GM23248 (cell line): ENCODE data around the gene AGBL3. TPM values are rescaled to one million over a fixed set of nuclear protein-coding genes. Genes with fewer than 3 reads are reported as not detected.

Experiments
- DNase-seq: peaks from one replicate; pipeline ENCODE4 v3.0.0-alpha.2; 2015
- H2AFZ ChIP-seq: fragments of 200-600 bp; sonication (generic); 2 replicates; pipeline ENCODE4 v1.6.1; 2016; ENCODE audit warnings: antibody characterized with exemption
- H3F3A ChIP-seq: fragments of 200-600 bp; sonication (generic); 2 replicates; pipeline ENCODE4 v1.6.1; 2016; ENCODE audit warnings: mild to moderate bottlenecking, antibody characterized with exemption, mixed run types; ENCODE audit not compliant: insufficient read depth
- H3K27ac ChIP-seq: fragments of 200-600 bp; sonication (generic); 2 replicates; pipeline ENCODE4 v1.5.1; 2016; ENCODE audit warnings: mild to moderate bottlenecking
- H3K27me3 ChIP-seq: fragments of 200-600 bp; sonication (generic); replicated peaks from 2 replicates; pipeline ENCODE4 v1.6.1; 2016; ENCODE audit warnings: mild to moderate bottlenecking; ENCODE audit not compliant: insufficient read depth
- H3K36me3 ChIP-seq: fragments of 200-600 bp; sonication (generic); 2 replicates; pipeline ENCODE4 v1.6.1; 2016; ENCODE audit warnings: low read depth, mild to moderate bottlenecking
- H3K4me1 ChIP-seq: fragments of 200-600 bp; sonication (generic); 2 replicates; pipeline ENCODE4 v1.6.1; 2016; ENCODE audit warnings: mild to moderate bottlenecking; ENCODE audit not compliant: insufficient read depth
- H3K4me2 ChIP-seq: fragments of 200-600 bp; sonication (generic); one replicate; pipeline ENCODE4 v1.6.1; 2016; ENCODE audit warnings: mild to moderate bottlenecking; ENCODE audit not compliant: unreplicated experiment
- H3K4me3 ChIP-seq: fragments of 200-600 bp; sonication (generic); 2 replicates; pipeline ENCODE4 v1.5.1; 2016; ENCODE audit warnings: mild to moderate bottlenecking
- H3K79me2 ChIP-seq: fragments of 200-600 bp; sonication (generic); 2 replicates; pipeline ENCODE4 v1.6.1; 2016; ENCODE audit warnings: mild to moderate bottlenecking; ENCODE audit not compliant: insufficient read depth
- H3K9ac ChIP-seq: fragments of 200-600 bp; sonication (generic); 2 replicates; pipeline ENCODE4 v1.6.1; 2016; ENCODE audit warnings: mild to moderate bottlenecking
- H3K9me2 ChIP-seq: fragments of 200-600 bp; sonication (generic); 2 replicates; pipeline ENCODE4 v1.6.1; 2016; ENCODE audit warnings: mixed run types, mild to moderate bottlenecking, moderate library complexity; ENCODE audit not compliant: insufficient read depth
- H3K9me3 ChIP-seq: fragments of 200-600 bp; sonication (generic); one replicate; pipeline ENCODE4 v1.6.1; 2017; ENCODE audit warnings: low read depth
- H4K20me1 ChIP-seq: fragments of 200-600 bp; sonication (generic); 2 replicates; pipeline ENCODE4 v1.6.0; 2016; ENCODE audit not compliant: insufficient read depth
- EZH2 ChIP-seq: fragments of 200-600 bp; sonication (generic); IDR thresholded peaks from 2 replicates; pipeline ENCODE4 v1.6.1; 2018; ENCODE audit warnings: antibody characterized with exemption, mild to moderate bottlenecking; ENCODE audit not compliant: insufficient read depth, poor library complexity, severe bottlenecking
- EZH2phosphoT487 ChIP-seq: fragments of 200-600 bp; sonication (generic); IDR thresholded peaks from 2 replicates; pipeline ENCODE4 v1.6.1; 2018; ENCODE audit warnings: antibody characterized with exemption, moderate library complexity, mild to moderate bottlenecking, low read depth; ENCODE audit not compliant: insufficient read depth
- WGBS, 2 experiments: methylation state at CpG; one replicate each; pipeline ENCODE4 v1.1.6; 2015 to 2017; ENCODE audit warnings: low lambda C conversion rate in 2 of 2, low coverage in 1 of 2; ENCODE audit errors: missing lambda C conversion rate in 2 of 2; 5-methylcytosine and 5-hydroxymethylcytosine counted together
- in situ Hi-C: fragments of 300-500 bp; cut with MboI; formaldehyde crosslinking; loops from 2 replicates; pipeline ENCODE4 v1.15.0; 2020
- polyA plus RNA-seq: library from polyadenylated mRNA; unstranded; fragments of >200 nt; fragmentation: Nextera tagmentation; extraction: Ambion mirVana; gene quantifications from 2 replicates; pipeline ENCODE4 v1.2.1, GENCODE V29; 2016
- total RNA-seq: library from RNA; depleted of rRNA; stranded (reverse); fragments of >200 nt; shearing (Covaris generic); gene quantifications from 2 replicates; pipeline ENCODE4 v1.2.3, GENCODE V29; 2014

The AGBL3 gene
- total and polyA plus RNA-seq, 2 experiments from 2014 or later, result 1.4 to 2.4 TPM

- Histone ChIP-seq H3K9me2 (no peaks in the 10 kb centered on the region), H4K20me1 (no peaks in the 10 kb centered on the region), H3K4me2 (peak overlapping the region; percentile 95), H3K4me3 (peak overlapping the region; percentile 86), H3K27ac (peak overlapping the region; percentile 60), H2AFZ (peak overlapping the region; percentile 97), H3K79me2 (peaks cover 14% of the 10 kb centered on the region), H3K4me1 (peaks cover 4% of the 10 kb centered on the region; the same call in 1 of the 2 replicates), H3K36me3 (peaks cover 3% of the 10 kb centered on the region; the same call in 1 of the 2 replicates), H3K9ac (peak overlapping the region; percentile 83), H3K9me3 (no peaks in the 10 kb centered on the region), H3K27me3 (no peaks in the 10 kb centered on the region), H3F3A (0 out of 2 replicates have a peak, but pooled peaks cover 9% of the 10 kb centered on the region)
- in situ Hi-C loops, result no loop called here
- no peak for TF ChIP-seq EZH2phosphoT487
- TF ChIP-seq EZH2, result no peak
- no peak for DNase-seq
- WGBS, 2 experiments, result 38 to 41% methylated on average over 8 of the region's 8 CpGs
Measured at GRCh38 chr7:134985894-134986362, 380 bp upstream of the AGBL3 start.

GRCh38 chr7:134988161-134988560 lies 1.9 kb downstream of the AGBL3 start:
- no peak for DNase-seq
- Histone ChIP-seq H3F3A (0 out of 2 replicates have a peak, but pooled peaks cover 9% of the 10 kb centered on the region), H3K79me2 (peaks cover 14% of the 10 kb centered on the region), H4K20me1 (no peaks in the 10 kb centered on the region), H3K4me3 (no peak overlapping the region), H2AFZ (no peak overlapping the region), H3K4me1 (peaks cover 4% of the 10 kb centered on the region; the same call in 1 of the 2 replicates), H3K9ac (no peak overlapping the region), H3K36me3 (peaks cover 3% of the 10 kb centered on the region; the same call in 1 of the 2 replicates), H3K9me3 (no peaks in the 10 kb centered on the region), H3K27me3 (no peaks in the 10 kb centered on the region), H3K4me2 (no peak overlapping the region), H3K27ac (no peak overlapping the region), H3K9me2 (no peaks in the 10 kb centered on the region)
- WGBS, 2 experiments, result 95% methylated on average over 5 of the region's 5 CpGs
- TF ChIP-seq EZH2, result no peak
- no peak for TF ChIP-seq EZH2phosphoT487
- in situ Hi-C loops, result no loop called here

- Histone ChIP-seq H3K27me3 (no peaks in the 10 kb centered on the region), H3K4me1 (peaks cover 4% of the 10 kb centered on the region; the same call in 1 of the 2 replicates), H4K20me1 (no peaks in the 10 kb centered on the region), H3K79me2 (peaks cover 14% of the 10 kb centered on the region), H2AFZ (no peak overlapping the region), H3K9ac (no peak overlapping the region), H3K27ac (no peak overlapping the region), H3K4me3 (no peak overlapping the region), H3K9me3 (no peaks in the 10 kb centered on the region), H3K36me3 (peaks cover 3% of the 10 kb centered on the region; the same call in 1 of the 2 replicates), H3F3A (no peaks in the 10 kb centered on the region), H3K4me2 (no peak overlapping the region), H3K9me2 (no peaks in the 10 kb centered on the region)
- in situ Hi-C loops, result no loop called here
- TF ChIP-seq EZH2phosphoT487 (no peak), EZH2 (no peak)
- DNase-seq, result no peak
- 97 to 100% methylated on average over 2 of the region's 2 CpGs for WGBS, 2 experiments
Measured at GRCh38 chr7:134991469-134992339, 5.4 kb downstream of the AGBL3 start.

GRCh38 chr7:134992626-134993179 lies 6.4 kb downstream of the AGBL3 start:
- Histone ChIP-seq H3K79me2 (peaks cover 4% of the 10 kb centered on the region; the same call in 1 of the 2 replicates), H3K27me3 (no peaks in the 10 kb centered on the region), H4K20me1 (no peaks in the 10 kb centered on the region), H3K4me1 (no peaks in the 10 kb centered on the region), H3K9me3 (no peaks in the 10 kb centered on the region), H3K4me2 (no peak overlapping the region), H3K27ac (no peak overlapping the region), H3K9ac (no peak overlapping the region), H3K4me3 (no peak overlapping the region), H3K36me3 (peaks cover 3% of the 10 kb centered on the region; the same call in 1 of the 2 replicates), H3K9me2 (no peaks in the 10 kb centered on the region), H3F3A (no peaks in the 10 kb centered on the region), H2AFZ (no peak overlapping the region)
- TF ChIP-seq EZH2phosphoT487, result no peak
- no peak for TF ChIP-seq EZH2
- 91% methylated on average over 6 of the region's 6 CpGs for WGBS, 2 experiments
- in situ Hi-C loops, result no loop called here
- no peak for DNase-seq
